Neuronal stem cell (in vitro differentiated cells): ENCODE results near the gene SPEF2.

Experiments
- DNase-seq: peaks from one replicate; pipeline ENCODE4 v3.0.0-alpha.2; 2013; ENCODE audit warnings: low spot score
- H2AFZ ChIP-seq: one replicate; pipeline ENCODE4 v1.6.1; 2013; ENCODE audit warnings: mild to moderate bottlenecking, low read length, inconsistent platforms
- H2AK5ac ChIP-seq: 2 replicates; pipeline ENCODE4 v1.6.1; 2013; ENCODE audit warnings: low read depth, mild to moderate bottlenecking, inconsistent platforms, low read length, moderate library complexity, mixed read lengths
- H2BK120ac ChIP-seq: 2 replicates; pipeline ENCODE4 v1.6.1; 2013; ENCODE audit warnings: low read depth, mild to moderate bottlenecking, inconsistent platforms, low read length, moderate library complexity, mixed read lengths
- H2BK12ac ChIP-seq: one replicate; pipeline ENCODE4 v1.6.1; 2013; ENCODE audit warnings: low read length, inconsistent platforms
- H2BK15ac ChIP-seq: 2 replicates; pipeline ENCODE4 v1.6.1; 2013; ENCODE audit warnings: mild to moderate bottlenecking, low read length, inconsistent platforms, mixed read lengths
- H2BK5ac ChIP-seq: one replicate; pipeline ENCODE4 v1.6.1; 2013; ENCODE audit warnings: inconsistent platforms, mild to moderate bottlenecking, low read length, moderate library complexity
- H3K14ac ChIP-seq: one replicate; pipeline ENCODE4 v1.6.1; 2013; ENCODE audit warnings: low read length, inconsistent platforms
- H3K18ac ChIP-seq: 2 replicates; pipeline ENCODE4 v1.6.1; 2013; ENCODE audit warnings: low read length, inconsistent platforms
- H3K23ac ChIP-seq: 2 replicates; pipeline ENCODE4 v1.6.1; 2013; ENCODE audit warnings: low read depth, mild to moderate bottlenecking, mixed read lengths, low read length, inconsistent platforms; ENCODE audit not compliant: poor library complexity
- H3K27ac ChIP-seq: replicated peaks from 3 replicates; pipeline ENCODE4 v1.5.1; 2013; ENCODE audit warnings: low read length, inconsistent platforms
- H3K27me3 ChIP-seq, 3 experiments: 2 replicates each; pipeline ENCODE4 v1.6.1; 2013; ENCODE audit warnings: low read length in 3 of 3, mild to moderate bottlenecking in 2 of 3, inconsistent platforms in 1 of 3, low read depth in 1 of 3, mixed read lengths in 1 of 3, moderate library complexity in 1 of 3; ENCODE audit not compliant: control insufficient read depth in 3 of 3, insufficient read depth in 3 of 3
- H3K36me3 ChIP-seq, 2 donors: replicated peaks in 1 of 2; 2 replicates each; pipeline ENCODE4 v1.6.1; 2013; ENCODE audit warnings: low read length in 2 of 2; ENCODE audit not compliant: control insufficient read depth in 2 of 2, insufficient read depth in 2 of 2
- H3K4ac ChIP-seq: 2 replicates; pipeline ENCODE4 v1.6.1; 2013; ENCODE audit warnings: inconsistent platforms, mild to moderate bottlenecking, low read length, moderate library complexity
- H3K4me1 ChIP-seq, 2 donors: 1 replicate in 1 of 2; 2 replicates in 1 of 2; pipeline ENCODE4 v1.6.1; 2013; ENCODE audit warnings: low read length in 2 of 2, low read depth in 1 of 2; ENCODE audit not compliant: control insufficient read depth in 2 of 2, insufficient read depth in 1 of 2
- H3K4me2 ChIP-seq: one replicate; pipeline ENCODE4 v1.6.1; 2013; ENCODE audit warnings: mild to moderate bottlenecking, low read length, inconsistent platforms; ENCODE audit not compliant: insufficient read depth, poor library complexity, severe bottlenecking
- H3K4me3 ChIP-seq, 2 donors: 2 replicates each; pipeline ENCODE4 v1.5.1; 2013; ENCODE audit warnings: low read length in 2 of 2, mild to moderate bottlenecking in 2 of 2, inconsistent platforms in 1 of 2, moderate library complexity in 1 of 2
- H3K79me1 ChIP-seq: one replicate; pipeline ENCODE4 v1.6.1; 2013; ENCODE audit warnings: low read depth, mild to moderate bottlenecking, inconsistent platforms, low read length, moderate library complexity
- H3K9ac ChIP-seq: one replicate; pipeline ENCODE4 v1.6.1; 2013; ENCODE audit warnings: mild to moderate bottlenecking, low read depth, low read length, inconsistent platforms; ENCODE audit not compliant: poor library complexity
- H3K9me3 ChIP-seq, 2 donors: replicated peaks in 1 of 2; 2 replicates each; pipeline versions ENCODE3 to v1.6.1; 2013; ENCODE audit warnings: low read length in 2 of 2, mild to moderate bottlenecking in 2 of 2, inconsistent platforms in 1 of 2, low read depth in 1 of 2, mixed read lengths in 1 of 2, moderate library complexity in 1 of 2; ENCODE audit not compliant: control insufficient read depth in 2 of 2, insufficient read depth in 1 of 2
- H4K8ac ChIP-seq: one replicate; pipeline ENCODE4 v1.6.1; 2013; ENCODE audit warnings: low read depth, mild to moderate bottlenecking, inconsistent platforms, low read length, moderate library complexity
- H4K91ac ChIP-seq: one replicate; pipeline ENCODE4 v1.6.1; 2013; ENCODE audit warnings: low read length, low read depth, mild to moderate bottlenecking, inconsistent platforms; ENCODE audit not compliant: poor library complexity
- WGBS, 2 donors: extraction: QIAGEN DNeasy Blood & Tissue Kit; methylation state at CpG; one replicate each; pipeline ENCODE4 v1.1.7; 2013; ENCODE audit warnings: missing lambda C conversion rate in 2 of 2, mixed read lengths in 1 of 2; ENCODE audit not compliant: insufficient read length in 2 of 2, insufficient replicate concordance in 1 of 2; ENCODE audit errors: extremely low coverage in 2 of 2; 5-methylcytosine and 5-hydroxymethylcytosine counted together

SPEF2 gene

GRCh38 chr5:35593338-35593737 lies 24.3 kb upstream of the SPEF2 start:
- H3K36me3 ChIP-seq, result no peaks in the 10 kb centered on the region
- H3K79me1 ChIP-seq, result no peaks in the 10 kb centered on the region
- H3K27ac ChIP-seq, result no peak overlapping the region
- H2AK5ac ChIP-seq, result no peak overlapping the region
- no peak overlapping the region for H4K8ac ChIP-seq
- no peak overlapping the region for H3K23ac ChIP-seq
- no peaks in the 10 kb centered on the region for H3K4me1 ChIP-seq
- no peak overlapping the region for H3K18ac ChIP-seq
- no peak overlapping the region for H4K91ac ChIP-seq
- no peak overlapping the region for H2BK12ac ChIP-seq
- H2BK15ac ChIP-seq, result no peak overlapping the region
- no peak overlapping the region for H2BK120ac ChIP-seq
- no peak overlapping the region for H3K4me3 ChIP-seq
- WGBS, 2 donors, result no CpG with 5 or more reads among the region's 1 CpG
- H3K27me3 ChIP-seq, result no peaks in the 10 kb centered on the region
- no peak overlapping the region for H3K4ac ChIP-seq
- H2BK5ac ChIP-seq, result no peak overlapping the region
- H3K14ac ChIP-seq, result no peak overlapping the region
- H3K9ac ChIP-seq, result no peak overlapping the region
- no peak overlapping the region for H2AFZ ChIP-seq
- DNase-seq, result no peak
- H3K9me3 ChIP-seq, result no peaks in the 10 kb centered on the region
- no peak overlapping the region for H3K4me2 ChIP-seq

GRCh38 chr5:35598707-35599370 lies 18.8 kb upstream of the SPEF2 start:
- no CpG with 5 or more reads among the region's 2 CpGs for WGBS, 2 donors
- DNase-seq, result no peak
- Histone ChIP-seq H2BK12ac (no peak overlapping the region), H4K8ac (no peak overlapping the region), H4K91ac (no peak overlapping the region), H2BK15ac (no peak overlapping the region), H3K27me3 (no peaks in the 10 kb centered on the region), H3K14ac (no peak overlapping the region), H3K27ac (no peak overlapping the region), H3K4me3 (no peak overlapping the region), H3K9ac (no peak overlapping the region), H3K4ac (no peak overlapping the region), H3K36me3 (no peaks in the 10 kb centered on the region), H3K4me1 (no peaks in the 10 kb centered on the region), H2BK120ac (no peak overlapping the region), H2BK5ac (no peak overlapping the region), H2AFZ (no peak overlapping the region), H3K23ac (no peak overlapping the region), H3K79me1 (no peaks in the 10 kb centered on the region), H3K4me2 (no peak overlapping the region), H2AK5ac (no peak overlapping the region), H3K18ac (no peak overlapping the region), H3K9me3 (no peaks in the 10 kb centered on the region)

GRCh38 chr5:35600591-35600990 lies 17.1 kb upstream of the SPEF2 start:
- no peak overlapping the region for H2BK15ac ChIP-seq
- H3K4ac ChIP-seq, result no peak overlapping the region
- no peak overlapping the region for H4K8ac ChIP-seq
- DNase-seq, result no peak
- no peak overlapping the region for H3K18ac ChIP-seq
- H3K9me3 ChIP-seq, result no peaks in the 10 kb centered on the region
- H2BK120ac ChIP-seq, result no peak overlapping the region
- H2AK5ac ChIP-seq, result no peak overlapping the region
- H3K27me3 ChIP-seq, result no peaks in the 10 kb centered on the region
- no peak overlapping the region for H3K4me2 ChIP-seq
- H3K14ac ChIP-seq, result no peak overlapping the region
- H3K27ac ChIP-seq, result no peak overlapping the region
- H3K23ac ChIP-seq, result no peak overlapping the region
- no peak overlapping the region for H2BK12ac ChIP-seq
- H2AFZ ChIP-seq, result no peak overlapping the region
- H3K4me1 ChIP-seq, result no peaks in the 10 kb centered on the region
- H3K79me1 ChIP-seq, result no peaks in the 10 kb centered on the region
- no peak overlapping the region for H2BK5ac ChIP-seq
- H3K36me3 ChIP-seq, result no peaks in the 10 kb centered on the region
- no peak overlapping the region for H3K4me3 ChIP-seq
- no peak overlapping the region for H4K91ac ChIP-seq
- no peak overlapping the region for H3K9ac ChIP-seq

- Histone ChIP-seq H3K4me1 (no peaks in the 10 kb centered on the region), H3K36me3 (no peaks in the 10 kb centered on the region), H3K4me2 (no peak overlapping the region), H3K14ac (no peak overlapping the region), H2BK12ac (no peak overlapping the region), H4K8ac (no peak overlapping the region), H4K91ac (no peak overlapping the region), H2AK5ac (no peak overlapping the region), H2BK15ac (no peak overlapping the region), H2BK5ac (no peak overlapping the region), H3K79me1 (no peaks in the 10 kb centered on the region), H3K27ac (no peak overlapping the region), H3K4me3 (no peak overlapping the region), H2BK120ac (no peak overlapping the region), H2AFZ (no peak overlapping the region), H3K18ac (no peak overlapping the region), H3K9ac (no peak overlapping the region), H3K9me3 (no peaks in the 10 kb centered on the region), H3K4ac (no peak overlapping the region), H3K27me3 (no peaks in the 10 kb centered on the region), H3K23ac (no peak overlapping the region)
- no CpG with 5 or more reads among the region's 5 CpGs for WGBS, 2 donors
- DNase-seq, result no peak
These were observed 8.5 kb upstream of the SPEF2 start for GRCh38 chr5:35608881-35609779.
